Measurements from ENCODE around the gene AMBRA1.

Gene AMBRA1

DNA sequence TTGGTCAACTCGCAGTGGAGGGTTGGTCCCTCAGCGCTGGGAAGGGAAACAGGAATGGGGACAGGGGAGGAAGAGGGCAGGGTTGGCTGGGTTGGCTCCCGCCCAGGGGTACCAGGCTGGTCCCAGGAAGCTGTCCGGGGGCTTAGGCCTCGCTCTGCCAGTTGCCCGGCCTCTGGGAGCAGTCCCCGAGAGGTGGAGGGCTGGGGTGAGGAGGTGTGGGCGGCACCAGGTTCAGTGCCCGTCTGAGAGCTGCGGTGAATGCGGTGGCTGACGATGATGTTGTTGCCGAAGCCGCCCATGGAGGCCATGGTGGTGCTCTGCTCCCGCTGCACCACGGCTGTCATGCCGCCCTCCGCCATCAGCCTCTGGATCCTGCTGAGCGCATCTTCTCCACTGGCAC is 196.3 kb downstream of the AMBRA1 start:
- DNase-seq (ENCODE audit: low spot score), result no peak

DNA sequence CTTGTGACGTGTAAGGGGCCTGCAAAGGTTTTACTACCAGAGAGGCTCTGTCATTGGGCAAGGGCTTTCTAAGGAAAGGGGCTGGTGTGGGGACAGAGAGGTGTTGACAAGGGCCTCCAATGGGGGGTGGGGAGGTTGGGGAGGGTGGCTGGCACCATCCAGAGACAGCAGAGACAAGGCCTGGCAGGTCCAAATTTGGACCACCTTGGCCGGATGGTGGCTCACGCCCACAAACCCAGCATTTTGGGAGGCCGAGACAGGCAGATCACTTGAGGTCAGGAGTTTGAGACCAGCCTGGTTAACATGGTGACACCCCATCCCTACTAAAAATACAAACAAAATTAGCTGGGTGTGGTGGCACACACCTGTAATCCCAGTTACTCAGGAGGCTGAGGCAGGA is 200.1 kb downstream of the AMBRA1 start:
- no peak for DNase-seq (ENCODE audit: low spot score)

DNA sequence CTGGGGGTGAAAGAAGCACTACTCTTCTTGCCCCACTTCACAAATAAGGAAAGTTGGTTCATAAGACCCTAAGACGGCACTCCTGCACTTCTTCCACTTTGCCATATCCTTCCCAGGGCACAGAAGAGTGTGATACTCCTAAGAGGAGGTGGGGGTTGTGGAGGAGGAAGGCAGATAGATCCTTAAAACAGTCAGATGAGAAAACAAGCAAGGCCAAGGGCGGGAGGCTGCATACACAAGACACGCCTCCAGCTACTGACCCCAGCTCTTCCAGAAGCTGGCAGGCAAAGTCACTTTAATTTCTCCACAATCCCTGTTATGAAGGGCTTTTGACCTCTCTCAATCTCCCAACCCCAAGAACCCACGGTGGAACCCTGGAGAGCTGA is 200.6 kb downstream of the AMBRA1 start:
- DNase-seq (ENCODE audit: low spot score), result no peak

DNA sequence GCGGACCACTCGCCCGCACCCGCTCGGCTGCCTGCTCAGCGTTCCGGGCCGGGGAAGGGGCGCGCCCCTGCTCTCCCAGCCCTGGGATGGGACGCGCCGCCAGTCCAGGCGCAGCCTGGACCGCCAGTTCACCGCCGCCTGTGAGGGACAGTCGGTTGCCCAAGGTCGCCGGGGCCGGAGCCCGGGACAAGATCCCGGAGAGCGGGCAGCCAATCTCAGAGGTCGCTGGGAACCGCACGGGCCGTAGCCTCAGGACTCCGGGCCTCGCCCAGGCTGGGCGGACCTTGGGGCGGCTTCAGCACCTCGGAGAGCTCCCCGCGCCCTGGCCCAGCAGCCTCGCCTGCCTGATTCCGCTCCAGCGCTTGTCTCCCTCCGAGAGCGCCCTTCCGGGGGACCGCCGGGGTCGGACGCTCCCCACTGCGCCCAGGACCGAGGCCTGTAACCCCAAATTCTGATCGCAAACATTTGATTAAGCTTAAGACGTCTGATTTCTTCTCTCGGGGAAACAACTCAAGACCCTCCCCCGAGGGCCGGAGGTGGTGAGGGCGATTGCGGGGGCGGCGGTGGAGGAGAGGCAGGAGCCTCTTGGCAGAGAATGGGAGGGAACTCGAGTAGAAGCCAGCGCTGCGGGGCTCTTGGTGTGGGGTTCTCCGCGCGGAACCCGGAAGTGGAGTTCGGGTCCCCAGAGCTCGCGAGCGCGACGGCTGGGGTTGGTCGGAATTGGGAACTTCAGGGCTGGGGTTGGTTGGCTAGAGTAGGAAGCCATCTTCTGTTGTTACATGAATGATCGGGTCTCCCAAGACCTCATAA is 201.2 kb downstream of the AMBRA1 start:
- DNase-seq (ENCODE audit: low spot score), result peak; percentile 97

DNA sequence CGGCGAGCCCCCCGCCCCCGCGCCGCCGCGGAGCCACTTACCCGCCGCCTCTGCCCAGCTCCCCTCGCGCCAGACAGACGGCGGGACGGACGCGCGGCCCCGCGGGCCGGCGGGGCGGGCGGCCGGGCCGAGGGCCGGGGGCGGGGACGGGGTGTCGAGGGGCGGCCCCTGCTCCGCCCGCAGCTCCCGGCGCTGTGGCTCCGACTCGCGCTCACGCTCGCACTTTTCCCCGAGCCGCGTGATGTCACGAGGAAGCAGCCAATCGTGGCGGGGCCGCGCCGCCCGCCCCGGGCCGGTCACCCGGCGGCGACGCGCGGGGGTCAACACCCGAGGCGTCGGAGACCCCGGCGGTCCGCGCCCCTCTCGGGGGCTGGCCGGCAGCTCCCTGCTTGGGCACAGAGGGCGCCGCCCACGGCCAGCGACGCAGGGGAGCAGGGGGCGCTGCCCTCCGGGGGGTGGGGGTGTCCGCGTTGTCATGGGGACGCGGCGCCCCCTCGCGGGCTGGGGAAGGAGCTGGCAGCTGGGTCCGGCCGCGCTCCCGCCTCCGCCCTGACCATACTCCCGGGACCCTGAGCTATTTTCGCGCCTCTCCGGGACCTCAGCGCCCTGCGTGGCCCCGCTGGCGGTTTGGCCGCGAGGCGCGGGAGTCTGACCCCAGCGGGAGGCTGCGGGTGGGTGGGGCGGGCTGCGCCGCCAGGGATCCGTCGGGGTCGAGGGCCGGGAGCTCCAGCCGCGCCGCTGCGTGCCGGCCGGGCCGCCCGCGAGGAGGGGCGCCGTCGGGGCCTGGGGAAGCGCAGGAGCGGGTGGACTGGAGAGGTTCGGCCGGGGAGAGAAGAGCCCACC is 202.0 kb downstream of the AMBRA1 start, which contains the start of gene CHRM4:
CHRM4 (minus strand) TSS at position 199 of the 843 bp plus-strand sequence. CDS start 5,219 bp downstream, outside the sequence.
- peak; percentile 86 for DNase-seq (ENCODE audit: low spot score)

DNA sequence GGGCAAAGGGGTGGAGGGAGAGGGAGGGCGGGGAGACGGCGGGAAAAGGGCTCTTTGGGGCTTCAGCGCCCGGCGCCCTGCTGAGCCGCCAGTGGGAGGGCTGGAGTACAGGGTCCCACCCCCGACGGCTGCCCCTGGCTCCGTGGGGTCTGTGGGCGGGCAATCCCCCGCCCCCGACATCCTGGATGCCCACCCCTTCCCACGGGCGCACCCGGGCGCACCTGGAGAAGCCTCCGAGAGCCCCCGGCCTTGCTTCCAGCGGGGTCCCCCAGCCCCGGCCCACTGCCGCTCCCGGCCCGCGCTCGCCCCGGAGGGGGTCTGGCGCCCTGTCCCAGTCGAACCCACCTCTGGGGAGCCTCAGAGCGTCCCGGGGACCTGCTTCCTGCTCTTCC is 202.6 kb downstream of the AMBRA1 start:
- no peak for DNase-seq (ENCODE audit: low spot score)

DNA sequence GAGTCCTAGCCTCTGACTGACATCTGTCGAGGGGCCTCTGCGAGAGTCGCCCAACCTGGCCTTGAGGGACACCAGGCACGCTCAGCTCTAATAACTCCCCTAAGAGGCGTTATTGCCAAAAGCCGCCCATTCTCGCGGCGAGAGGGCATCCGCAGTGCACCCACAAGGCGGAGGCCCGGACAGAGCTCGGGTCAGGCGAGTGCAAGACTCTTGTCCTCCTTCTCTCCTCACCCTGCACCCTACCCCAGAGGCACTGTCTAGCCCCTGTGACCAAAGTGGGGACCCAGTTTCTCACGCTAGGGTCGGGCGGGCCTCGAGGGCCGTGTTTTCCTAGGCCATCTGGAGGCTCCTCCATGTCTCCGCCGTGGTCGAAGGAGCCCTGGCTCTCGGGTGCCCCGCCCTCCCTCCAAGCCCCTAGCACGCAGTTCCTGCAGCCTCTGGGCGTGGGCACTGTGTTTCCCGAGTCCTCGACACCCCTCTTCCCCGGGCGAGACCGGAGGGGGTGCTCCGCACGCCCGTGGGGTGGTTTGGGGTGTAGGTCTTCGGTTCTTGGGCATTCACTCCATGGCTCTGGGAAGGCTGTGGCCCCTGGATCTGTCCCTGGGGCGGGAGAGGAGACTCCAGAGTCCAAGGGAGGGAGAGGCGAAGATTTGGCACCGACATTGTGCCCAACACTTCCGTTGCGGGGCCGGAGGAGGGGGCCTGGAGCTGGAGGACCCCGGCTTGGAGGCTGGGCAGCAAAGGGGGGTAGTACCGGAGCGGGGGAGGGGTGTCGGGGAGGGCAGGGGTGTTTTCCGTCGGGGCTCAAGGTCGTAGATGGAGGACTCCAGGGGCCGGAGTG is 203.3 kb downstream of the AMBRA1 start:
- DNase-seq (ENCODE audit: low spot score), result no peak

DNA sequence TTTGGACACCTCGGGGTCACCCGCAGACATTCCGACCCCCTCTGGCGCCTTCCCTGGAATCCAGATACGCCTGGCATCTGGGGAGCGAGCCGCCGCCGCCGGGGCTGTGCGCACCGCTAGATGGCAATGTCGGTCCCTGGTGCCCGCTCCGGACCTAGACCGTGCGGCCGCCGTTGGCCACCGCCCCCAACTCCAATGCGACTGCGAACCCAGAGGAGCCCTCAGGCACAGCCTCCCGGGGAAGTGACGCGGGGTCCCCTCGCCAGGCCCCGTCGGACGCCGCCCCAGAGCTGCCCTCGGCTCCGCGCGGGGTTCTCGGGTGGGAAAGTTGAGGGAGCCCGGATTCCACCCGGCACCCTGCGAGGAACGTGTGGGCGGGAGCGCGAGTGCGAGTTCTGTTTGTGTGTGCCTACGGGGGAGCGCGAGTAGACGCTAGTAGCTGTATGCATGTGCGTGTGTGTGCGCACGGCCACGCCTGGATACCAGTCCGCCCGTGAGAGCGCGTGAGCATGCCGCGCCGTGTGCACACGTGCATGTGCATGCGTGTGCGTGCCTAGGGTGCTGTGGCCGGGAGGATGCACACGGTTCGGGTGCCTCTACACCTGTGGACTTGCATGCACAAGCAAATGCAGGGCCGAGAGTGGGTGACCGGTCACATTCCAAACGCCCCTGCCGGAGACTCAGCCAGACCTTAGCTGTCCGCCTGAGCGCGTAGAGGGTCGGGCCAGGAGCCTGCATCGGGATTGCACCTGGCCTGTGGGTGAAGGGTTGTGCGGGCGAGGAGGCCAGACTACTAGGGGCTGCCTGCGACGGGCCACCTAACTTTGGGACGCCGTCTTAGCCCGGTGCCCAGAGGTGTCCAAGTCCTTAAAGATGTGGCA is 204.1 kb downstream of the AMBRA1 start:
- DNase-seq (ENCODE audit: low spot score), result peak; percentile 92

GRCh38 chr11:46388619-46389449 is 205.0 kb downstream of the AMBRA1 start:
- no peak for DNase-seq (ENCODE audit: low spot score)

GRCh38 chr11:46387919-46388618 is 205.8 kb downstream of the AMBRA1 start:
- DNase-seq (ENCODE audit: low spot score), result no peak

DNA sequence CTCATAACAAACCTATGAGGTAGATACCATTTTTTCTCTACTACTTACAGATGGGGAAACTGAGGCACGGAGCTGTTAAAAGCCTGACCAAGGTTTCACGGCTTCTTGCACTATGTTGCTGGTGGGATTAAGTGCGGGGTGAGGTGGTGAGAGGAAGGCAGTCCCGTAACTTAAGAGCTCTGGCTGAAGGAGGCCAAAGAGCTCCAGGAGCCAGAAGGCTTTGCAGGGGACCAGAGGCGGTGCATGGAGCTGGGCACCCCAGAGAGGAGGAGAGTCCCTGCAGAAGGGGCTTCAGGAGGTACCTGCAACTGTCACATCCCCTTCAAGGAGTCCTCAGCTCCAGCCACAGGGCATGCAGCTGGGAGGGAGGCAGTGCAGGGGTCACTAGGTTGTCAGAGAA is 206.4 kb downstream of the AMBRA1 start:
- no peak for DNase-seq (ENCODE audit: low spot score)

- peak; percentile 74 for DNase-seq (ENCODE audit: low spot score)
These were observed 207.1 kb downstream of the AMBRA1 start for GRCh38 chr11:46386674-46387073.

DNA sequence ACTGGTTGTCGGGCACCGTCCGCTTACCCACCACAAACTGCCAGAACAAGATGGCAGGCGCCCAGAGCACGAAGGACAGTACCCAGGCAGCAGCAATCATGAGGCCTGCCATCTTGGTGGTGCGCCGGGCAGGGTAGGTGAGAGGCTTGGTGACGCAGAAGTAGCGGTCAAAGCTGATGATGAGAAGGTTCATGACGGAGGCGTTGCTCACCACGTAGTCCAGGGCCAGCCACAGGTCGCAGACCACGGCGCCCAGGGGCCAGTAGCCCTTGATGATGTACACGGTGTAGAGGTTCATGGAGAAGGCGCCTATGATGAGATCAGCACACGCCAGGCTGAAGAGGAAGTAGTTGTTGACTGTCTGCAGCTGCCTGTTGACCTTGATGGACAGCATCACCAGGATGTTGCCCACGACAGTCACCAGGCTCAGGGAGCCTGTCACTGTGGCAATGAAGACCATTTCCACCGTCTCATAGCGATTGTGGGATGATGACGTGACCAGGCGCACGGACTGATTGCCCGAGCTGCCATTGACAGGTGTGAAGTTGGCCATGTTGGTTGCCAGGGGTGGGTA is 207.7 kb downstream of the AMBRA1 start:
- no peak for DNase-seq (ENCODE audit: low spot score)

DNA sequence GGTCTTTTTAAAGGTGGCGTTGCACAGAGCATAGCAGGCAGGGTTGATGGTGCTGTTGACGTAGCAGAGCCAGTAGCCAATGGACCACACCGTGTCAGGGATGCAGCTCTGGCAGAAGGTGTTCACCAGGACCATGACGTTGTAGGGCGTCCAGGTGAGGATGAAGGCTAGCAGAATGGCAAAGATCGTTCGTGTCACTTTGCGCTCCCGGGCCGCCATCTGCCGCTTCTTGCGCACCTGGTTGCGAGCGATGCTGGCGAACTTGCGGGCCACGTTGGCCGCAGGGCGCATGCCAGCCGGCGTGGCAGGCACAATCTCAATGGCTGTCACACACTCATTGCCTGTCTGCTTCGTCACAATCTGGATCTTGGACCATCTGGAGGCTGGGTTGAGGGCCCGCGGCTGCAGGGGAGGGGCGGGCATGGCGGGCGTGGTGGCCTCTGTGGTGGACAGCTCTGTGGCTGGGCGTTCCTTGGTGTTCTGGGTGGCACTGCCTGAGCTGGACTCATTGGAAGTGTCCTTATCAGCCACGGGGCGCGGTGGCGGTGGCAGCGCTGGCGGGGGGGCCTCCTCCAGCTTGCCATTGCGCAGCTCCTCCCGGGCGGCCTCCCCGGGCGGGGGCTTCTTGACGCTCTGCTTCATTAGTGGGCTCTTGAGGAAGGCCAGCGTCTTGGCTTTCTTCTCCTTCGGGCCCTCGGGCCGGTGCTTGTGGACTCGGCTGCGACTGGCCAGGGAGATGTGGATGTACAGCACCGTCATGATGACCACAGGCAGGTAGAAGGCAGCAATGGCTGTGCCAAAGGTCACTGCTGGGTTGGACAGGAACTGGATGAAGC is 208.4 kb downstream of the AMBRA1 start:
- no peak for DNase-seq (ENCODE audit: low spot score)

- no peak for DNase-seq (ENCODE audit: low spot score)
These were observed 209.7 kb downstream of the AMBRA1 start for GRCh38 chr11:46383974-46384701.

- DNase-seq (ENCODE audit: low spot score), result no peak
These were observed 210.4 kb downstream of the AMBRA1 start for GRCh38 chr11:46383404-46383758.

DNA sequence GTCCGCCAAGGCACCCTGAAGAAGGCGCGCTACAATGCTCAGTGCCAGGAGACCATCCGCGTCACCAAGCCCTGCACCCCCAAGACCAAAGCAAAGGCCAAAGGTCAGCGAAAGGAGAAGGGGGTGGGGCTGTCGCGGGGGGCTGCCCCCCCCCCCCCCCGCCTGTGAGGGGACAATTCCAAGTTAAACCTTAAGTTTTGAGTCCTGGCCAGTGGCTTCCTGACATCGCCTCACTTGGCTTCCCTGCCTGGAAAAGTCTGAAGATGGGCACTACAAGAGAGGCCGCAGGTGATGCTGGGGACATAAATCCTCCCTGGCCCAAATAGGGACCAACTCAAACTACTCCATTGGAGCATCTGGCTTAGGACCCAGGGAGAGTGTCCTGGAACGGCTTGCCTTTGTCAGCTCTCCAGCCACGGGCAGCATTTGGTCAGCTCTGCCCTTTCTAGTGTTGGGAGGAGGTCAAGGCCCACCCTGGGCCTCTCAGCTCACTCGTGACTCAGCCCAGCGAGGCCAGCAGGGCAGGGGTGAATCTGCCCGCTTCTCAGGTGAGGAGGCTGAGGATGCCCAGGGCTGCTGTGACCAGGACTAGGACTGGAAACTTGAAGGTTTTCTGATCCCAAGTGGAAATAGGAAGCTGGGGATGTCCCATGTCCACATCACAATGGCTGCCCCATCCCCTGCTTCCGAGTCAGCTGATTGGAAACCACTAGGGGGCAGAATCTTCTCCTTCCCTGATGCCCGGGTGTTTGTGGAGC is 211.0 kb downstream of the AMBRA1 start:
- peak; percentile 83 for DNase-seq (ENCODE audit: low spot score)

Data from AG08396 (cell line).